IPS DF 4.7 (cell line): ENCODE results near the gene ZCCHC8.
"Not testable (repeated sequence)": the region's sequence is repeated elsewhere in the genome, so short reads cannot be mapped to it uniquely, and the experiment has no call there.

Source experiments
- DNase-seq: peaks from one replicate; pipeline ENCODE4 v3.0.0-alpha.2; 2013; ENCODE audit warnings: low spot score; ENCODE audit errors: extremely low read depth

The ZCCHC8 gene

DNA sequence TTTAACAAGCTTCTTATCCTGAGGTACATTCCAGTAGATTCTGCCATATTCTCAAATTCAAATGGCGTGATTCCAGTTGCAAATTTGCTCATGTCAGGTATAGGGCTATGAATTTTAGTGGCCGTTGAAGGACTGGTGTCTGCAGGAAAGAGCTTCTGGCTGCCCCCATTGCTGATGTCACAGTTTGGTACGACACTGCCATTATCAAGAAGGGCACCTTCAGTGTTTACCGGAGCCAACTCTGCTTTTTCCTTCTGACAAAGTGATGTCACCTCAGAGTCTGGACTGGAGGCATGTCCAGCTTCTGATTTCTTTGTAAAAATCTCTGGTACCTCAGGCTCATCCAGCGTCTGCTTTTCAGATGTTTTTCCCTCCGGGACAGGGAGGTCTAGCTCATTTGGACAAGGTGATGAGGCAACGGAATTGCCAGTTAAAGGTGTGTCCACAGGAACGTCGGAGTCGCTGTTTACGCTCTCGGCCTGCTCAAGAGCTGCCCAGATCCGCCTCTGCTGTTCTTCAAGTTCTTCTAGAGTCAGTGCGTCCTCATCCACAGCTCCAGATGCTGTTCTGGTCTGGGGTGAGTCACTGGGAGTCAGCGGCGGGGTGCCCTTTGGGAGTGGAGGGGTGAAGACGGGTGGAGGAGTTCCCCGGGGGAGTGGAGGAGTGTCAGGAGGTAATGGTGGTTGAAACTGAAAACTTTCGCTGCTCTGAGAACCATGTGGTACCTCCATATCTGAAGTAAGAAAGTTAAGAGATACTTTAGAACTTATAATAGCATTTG lies 27.0 kb downstream of the ZCCHC8 start:
- no peak for DNase-seq

DNA sequence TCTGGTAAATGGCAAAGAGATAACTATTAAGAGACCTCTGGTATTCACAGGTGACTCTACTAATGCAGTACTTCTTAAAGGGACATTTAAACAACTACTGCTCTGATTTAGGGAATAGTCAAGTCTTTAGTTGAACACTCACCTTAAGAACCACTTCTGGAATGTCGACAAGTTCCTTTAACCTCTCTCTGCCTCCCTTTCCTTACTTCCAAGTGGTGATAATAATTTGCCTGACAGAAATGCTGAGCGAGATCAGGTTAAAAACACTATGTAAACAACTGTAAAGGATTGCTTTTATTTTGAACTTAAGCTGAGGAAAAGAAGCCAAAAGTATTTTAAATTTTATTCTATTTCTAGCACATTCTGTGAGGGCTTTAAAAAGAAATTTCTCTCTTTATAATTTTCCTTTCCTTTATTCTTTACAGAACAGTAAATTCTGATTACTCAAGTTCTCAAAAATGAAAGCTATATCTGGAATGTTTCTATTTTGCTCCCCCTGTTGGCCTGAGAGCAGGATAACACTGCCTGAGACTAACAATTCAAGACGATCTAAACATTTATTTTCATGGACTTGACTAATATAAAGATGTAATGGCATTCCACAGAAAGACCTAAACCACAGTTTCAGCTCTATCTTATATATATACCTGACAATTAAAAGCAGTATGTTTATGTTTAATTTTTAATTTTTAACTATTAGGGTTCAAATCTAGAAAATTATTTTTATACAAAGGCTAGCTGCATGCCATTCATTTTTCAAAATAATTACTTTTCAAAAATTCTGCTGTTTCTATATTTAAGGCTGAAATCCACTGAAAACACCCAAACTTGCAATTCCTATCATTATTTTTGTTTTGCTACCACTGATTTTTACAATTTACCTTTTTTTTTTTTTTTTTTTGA lies 29.2 kb downstream of the ZCCHC8 start:
- no peak for DNase-seq

DNA sequence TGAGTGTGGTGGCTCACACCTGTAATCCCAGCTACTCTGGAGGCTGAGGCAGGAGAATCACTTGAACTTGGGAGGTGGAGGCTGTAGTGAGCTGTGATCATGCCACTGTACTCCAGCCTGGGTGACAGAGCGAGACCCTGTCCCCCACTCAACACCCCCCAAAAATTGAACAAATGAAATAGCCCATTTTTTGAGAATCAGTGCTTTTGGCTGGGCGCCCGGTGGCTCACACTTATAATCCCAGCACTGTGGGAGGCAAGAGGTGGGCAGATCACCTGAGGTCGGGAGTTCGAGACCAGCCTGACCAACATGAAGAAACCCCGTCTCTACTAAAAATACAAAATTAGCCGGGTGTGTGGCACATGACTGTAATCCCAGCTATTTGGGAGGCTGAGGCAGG lies 30.2 kb downstream of the ZCCHC8 start:
- DNase-seq, result not testable (repeated sequence)

DNA sequence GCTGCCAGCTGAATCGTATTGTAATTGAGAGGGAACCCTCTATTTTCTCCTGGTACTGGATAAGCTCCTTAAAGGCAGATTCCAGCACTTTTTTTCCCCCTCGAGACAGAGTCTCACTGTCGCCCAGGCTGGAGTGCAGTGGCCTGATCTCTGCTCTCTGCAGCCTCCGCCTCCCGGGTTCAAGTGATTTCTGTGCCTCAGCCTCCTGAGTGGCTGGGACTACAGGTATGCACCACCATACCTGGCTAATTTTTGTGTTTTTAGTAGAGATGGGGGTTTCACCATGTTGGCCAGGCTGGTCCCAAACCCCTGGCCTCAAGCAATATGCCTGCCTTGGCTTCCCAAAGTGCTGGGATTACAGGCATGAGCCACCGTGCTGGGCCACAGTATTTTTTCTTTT lies 30.9 kb downstream of the ZCCHC8 start:
- DNase-seq, result not testable (repeated sequence)

DNA sequence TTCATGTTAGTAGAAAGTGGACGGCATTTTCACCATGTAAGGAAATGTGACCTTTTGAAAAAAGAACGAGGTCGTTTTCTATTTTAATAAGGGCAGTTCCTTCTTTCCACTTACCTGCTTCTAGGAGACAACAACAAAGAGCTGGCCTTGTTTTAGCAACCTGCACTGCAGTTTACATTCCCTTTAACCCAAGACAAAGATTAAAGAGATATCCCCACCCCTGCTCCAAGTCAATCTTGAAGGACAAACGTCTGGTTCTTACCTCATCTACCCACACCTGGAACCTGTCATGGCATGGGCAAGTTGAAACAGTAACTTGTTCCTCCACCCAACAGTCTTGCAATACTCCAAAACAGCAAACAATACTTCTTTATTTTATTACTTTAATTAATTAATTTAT lies 32.7 kb downstream of the ZCCHC8 start:
- no peak for DNase-seq

DNA sequence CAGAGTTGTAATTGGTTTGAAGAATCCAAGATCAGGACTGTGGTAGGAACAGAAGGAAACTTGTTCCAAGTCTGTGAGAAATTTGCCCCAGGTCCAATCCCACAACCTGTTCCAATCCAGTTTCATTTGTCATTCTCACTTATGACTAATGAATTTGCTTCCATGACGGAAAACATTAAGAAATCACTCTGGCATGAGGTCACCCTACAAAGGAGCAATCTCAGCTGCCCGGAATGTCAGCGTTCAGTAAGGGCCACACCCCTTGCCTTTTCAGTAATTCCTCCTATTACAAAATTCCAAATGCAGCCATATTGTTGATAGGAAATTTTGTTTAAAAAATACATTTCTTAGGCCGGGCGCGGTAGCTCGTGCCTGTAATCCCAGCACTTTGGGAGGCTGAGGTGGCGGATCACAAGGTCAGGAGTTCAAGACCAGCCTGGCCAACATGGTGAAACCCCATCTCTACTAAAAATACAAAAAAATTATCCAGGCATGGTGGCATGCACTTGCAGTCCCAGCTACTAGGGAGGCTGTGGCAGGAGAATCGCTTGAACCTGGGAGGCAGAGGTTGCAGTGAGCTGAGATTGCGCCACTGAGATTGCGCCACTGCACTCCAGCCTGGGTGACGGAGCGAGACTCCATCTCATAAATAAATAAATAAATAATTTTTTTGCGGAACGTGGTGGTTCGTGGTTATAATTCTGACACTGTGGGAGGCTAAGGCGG lies 36.3 kb downstream of the ZCCHC8 start:
- DNase-seq, result not testable (repeated sequence)

DNA sequence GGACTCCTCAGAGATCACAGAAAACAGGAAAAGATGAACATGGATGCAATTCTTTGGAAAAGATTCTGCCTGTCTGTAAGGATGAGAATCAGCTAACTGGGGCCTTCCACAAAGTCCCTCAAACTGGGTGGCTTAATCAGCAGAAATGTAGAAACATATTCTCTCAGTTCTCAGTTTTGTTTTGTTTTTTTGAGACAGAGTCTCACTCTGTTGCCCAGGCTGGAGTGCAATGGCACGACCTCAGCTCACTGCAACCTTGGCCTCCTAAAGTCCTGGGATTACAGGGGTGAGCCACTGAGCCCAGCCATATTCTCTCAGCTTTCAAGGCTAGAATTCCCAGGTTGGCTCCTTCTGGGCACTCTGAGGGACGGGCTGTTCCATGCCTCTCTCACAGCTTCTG lies 40.1 kb downstream of the ZCCHC8 start:
- no peak for DNase-seq

DNA sequence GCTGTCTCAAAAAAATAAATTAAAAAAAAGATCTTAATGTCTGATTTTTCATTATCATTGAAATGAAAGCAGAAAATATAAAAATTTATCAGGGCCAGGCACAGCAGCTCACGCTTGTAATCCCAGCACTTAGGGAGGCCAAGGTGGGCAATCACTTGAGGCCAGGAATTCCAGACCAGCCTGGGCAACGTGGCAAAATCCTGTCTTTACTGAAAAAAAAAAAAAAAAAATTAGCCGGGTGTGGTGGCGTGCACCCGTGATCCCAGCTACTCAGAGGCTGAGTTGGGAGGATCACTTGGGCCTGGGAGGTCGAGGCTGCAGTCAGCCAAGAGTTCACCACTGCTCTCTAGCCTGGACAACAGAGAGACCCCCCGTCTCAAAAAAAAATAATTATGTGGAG lies 40.7 kb downstream of the ZCCHC8 start:
- DNase-seq, result no peak

DNA sequence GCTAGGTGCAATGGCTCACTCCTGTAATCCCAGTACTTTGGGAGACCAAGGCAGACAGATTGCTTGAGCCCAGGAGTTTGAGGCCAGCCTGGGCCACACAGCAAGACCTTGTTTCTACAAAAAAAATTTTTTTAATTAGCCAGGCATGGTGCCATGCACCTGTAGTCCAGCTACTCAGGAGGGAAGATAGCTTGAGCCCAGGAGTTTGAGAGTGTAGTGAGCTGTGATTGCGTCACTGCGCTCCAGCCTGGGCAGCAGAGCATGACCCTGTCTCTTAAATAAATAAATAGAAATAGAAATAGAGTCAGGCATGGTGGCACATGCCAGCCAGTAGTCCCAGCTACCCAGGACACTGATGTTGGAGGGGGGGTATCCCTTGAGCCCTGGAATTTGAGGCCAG lies 41.5 kb downstream of the ZCCHC8 start:
- DNase-seq, result no peak

DNA sequence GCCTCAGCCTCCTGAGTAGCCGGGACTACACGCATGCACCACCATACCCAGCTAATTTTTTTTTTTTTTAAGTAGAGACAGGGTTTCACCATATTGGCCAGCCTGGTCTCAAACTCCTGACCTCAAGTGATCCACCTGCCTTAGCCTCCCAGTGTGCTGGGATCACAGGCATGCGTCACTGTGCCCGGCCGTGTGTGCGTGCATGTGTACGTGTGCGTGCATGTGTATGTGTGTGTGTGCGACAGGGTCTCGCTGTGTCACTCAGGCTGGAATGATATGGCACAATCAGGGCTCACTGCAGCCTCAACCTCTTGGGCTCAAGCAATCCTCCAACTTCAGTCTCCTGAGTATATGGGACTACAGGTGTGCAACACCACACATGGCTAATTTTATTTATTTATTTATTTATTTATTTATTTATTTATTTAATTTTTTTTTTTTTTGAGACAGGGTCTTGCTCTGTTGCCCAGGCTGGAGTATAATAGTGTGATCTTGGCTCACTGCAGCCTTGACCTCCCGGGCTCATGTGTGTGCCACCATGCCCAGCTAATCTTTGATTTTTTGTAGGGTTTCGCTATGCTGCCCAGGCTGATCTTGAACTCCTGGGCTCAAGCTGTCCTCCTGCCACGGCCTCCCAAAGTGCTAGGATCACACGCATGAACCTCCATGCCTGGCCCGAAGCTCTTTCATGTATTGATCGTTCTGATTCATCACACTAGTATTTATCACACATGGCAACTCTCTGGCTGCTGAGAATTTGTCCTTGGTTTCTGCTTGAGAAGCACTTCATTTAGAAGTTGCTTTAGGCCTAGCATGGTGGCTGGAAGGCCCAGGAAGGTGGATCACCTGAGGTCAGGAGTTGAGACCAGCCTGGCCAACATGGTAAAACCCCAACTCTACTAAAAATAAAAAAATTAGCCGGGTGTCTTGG lies 42.4 kb downstream of the ZCCHC8 start:
- no peak for DNase-seq

DNA sequence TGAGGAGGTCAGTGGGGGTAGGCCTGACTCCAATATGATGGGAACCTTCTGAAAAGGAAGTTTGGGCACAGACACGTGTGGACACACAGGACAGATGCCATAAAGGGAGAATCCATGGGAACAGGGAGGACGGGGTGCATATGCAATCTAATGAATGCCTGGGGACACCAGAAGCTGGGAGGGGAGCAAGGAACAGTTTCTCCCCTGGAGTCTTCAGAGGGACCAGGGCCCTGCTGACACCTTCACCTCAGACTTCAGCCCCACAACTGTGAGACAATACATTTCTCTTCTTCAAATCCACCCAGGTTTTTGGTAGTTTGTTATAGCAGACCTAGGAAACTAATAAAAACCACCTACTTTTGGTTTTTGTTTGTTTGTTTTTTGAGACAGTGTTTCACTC lies 43.1 kb downstream of the ZCCHC8 start:
- no peak for DNase-seq

DNA sequence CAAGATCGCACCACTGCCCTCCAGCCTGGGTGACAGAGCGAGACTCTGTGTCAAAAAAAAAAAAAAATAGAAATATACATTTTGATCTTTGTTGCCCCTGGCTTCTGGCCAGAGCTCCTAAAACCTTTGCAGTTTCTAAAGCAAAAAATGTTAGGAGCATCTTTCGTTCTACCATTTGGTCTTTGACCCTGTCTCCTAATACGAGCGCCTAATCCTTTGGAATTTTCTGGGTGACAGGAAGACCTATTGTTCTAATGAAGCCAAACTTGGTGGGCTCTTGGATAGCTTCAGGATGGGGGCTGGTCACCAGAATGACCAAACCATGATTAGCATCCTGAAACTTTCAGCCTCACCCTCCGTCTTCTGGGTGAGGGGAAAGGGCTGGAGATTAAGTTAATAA lies 46.0 kb downstream of the ZCCHC8 start:
- no peak for DNase-seq

DNA sequence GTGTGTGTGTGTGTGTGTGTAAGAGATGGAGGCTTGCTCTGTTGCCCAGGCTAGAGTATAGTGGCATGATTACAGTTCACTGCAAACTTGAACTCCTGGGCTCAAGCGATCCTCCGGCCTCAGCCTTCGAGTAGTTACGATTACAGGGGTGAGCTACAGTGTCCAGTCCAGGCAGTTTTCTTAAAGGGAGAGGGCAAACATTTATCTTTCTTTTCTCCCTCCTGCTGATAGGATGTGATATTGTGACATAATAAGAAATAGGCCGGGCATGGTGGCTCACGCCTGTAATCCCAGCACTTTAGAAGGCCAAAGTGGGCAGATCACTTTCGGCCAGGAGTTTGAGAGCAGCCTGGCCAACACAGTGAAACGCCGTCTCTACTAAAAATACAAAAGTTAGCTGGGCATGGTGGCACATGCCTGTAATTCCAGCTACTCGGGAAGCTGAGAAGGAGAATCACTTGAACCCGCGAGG lies 46.4 kb downstream of the ZCCHC8 start:
- no peak for DNase-seq

DNA sequence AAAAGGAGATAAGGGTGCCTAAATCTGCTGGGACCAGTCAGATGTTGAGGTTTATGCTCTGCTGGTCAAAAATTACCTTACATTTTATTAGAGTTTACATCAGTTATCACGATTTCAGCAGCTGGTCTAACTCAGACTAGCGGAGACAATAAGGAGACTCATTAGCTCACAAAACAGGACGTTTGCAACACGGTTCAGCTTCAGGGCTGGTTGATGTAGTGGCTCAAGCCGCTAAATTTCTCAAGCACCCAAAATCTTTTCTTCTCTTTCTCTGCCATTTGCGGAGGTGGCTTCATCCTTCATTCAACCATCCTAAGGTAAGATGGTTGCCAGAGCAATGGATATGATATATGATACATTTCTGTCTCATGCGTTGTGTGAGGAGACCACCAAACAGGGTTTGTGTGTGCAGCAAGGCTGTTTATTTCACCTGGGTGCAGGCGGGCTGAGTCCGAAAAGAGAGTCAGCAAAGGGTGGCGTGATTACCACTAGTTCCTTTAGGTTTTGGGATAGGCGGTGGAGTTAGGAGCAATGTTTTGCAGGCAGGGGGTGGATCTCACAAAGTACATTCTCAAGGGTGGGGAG lies 47.9 kb downstream of the ZCCHC8 start:
- no peak for DNase-seq

DNA sequence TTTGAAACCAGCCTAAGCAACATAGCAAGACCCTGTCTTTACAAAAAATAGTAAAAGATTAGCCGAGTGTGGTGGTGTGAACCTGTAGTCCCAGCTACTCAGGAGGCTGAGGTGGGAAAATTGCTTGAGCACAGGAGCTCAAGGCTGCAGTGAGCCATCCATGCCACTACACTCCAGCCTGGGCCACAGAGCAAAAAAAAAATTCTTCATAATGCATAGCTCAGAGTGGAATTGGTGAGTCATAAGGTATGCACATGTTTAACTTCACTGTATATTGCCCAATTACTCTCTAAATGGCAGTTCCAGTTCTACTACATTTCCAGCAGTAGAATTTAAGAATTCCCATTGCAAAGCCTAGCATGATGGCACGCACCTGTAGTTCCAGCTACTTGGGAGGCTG lies 51.4 kb downstream of the ZCCHC8 start:
- no peak for DNase-seq

DNA sequence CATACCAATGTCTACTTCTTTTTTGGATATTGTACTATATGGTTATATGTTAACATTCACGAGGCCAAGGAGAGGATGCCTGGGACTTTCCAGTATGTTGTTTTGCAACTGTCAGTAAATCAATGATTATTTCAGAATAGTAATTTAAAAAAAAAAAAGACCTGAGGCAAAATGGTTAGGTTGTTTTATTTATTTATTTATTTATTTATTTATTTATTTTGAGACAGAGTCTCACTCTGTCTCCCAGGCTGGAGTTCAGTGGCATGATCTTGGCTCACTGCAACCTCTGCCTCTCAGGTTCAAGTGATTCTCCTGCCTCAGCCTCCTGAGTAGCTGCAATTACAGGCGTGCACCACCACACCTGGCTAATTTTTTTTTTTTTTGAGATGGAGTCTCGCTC lies 52.9 kb downstream of the ZCCHC8 start:
- DNase-seq, result not testable (repeated sequence)

DNA sequence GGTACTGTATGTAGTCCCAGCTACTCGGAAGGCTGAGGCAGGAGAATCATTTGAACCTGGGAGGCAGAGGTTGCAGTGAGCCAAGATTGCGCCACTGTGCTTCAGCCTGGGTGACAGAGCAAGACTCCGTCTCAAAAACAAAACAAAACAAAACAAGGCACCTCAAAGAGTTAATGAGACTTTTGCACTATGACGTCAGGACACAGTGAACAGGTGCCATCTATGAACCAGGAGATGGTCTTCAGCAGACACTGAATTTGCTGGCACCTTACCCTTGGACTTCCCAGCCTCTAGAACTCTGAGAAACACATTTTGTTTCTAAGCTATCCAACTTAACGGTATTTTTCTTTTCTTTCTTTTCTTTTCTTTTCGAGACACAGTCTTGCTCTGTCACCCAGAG lies 54.3 kb downstream of the ZCCHC8 start:
- not testable (repeated sequence) for DNase-seq

DNA sequence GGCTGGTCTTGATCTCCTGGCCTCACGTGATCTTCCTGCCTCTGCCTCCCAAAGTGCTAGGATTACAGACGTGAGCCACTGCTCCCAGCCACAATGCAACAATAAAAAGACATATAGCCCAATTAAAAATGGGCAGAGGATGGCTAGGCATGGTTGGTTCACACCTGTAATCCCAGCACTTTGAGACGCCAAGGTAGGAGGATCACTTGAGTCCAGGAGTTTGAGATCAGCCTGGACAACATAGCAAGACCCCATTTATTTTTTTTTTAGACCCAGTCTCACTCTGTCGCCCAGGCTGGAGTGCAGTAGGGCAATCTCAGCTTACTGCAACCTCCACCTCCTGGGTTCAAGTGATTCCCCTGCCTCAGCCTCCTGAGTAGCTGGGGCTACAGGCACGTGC lies 56.7 kb downstream of the ZCCHC8 start:
- not testable (repeated sequence) for DNase-seq

DNA sequence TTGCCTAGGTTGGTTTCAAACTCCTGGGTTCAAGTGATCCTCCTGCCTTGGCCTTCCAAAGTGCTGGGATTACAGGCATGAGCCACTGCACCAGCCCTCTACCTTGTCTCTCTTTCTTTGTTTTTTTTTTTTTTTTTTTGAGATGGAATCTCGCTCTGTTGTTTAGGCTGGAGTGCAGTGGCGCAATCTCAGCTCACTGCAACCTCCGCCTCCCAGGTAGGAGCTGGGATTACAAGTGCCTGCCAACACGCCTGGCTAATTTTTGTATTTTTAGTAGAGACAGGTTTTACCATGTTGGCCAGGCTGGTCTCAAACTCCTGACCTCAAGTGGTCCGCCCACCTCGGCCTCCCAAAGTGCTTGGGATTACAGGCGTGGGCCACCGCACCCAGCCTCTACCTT lies 61.9 kb downstream of the ZCCHC8 start:
- not testable (repeated sequence) for DNase-seq

DNA sequence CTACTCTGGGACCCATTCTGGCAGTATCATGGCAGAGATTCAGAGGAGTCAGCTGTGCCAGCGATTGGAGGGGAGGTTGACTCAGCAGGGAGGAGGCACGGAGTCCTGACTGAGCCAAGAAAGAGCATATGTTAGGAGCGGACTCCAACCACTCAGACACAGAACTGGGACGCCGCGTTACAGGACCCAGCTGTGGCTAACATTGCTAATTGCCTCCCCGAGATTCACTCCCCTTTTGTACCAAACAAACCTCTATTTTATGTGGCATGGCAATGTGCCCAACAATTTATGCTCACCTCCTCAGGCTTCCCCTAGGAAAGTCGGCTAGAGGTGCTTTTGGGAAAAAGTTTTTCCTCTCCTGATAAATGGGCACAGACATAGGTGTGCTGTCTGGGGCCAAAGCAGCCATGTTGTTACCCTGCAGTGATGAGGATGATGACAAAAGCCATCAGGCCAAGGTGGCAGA lies 63.0 kb downstream of the ZCCHC8 start:
- DNase-seq, result no peak
